GM18526 (cell line): ENCODE data around the gene SLCO1C1.

Experiments
- POLR2A ChIP-seq: IDR thresholded peaks from 3 replicates; pipeline ENCODE4 v1.6.1; 2011; ENCODE audit not compliant: insufficient read length; ENCODE audit errors: extremely low read depth

The SLCO1C1 gene

DNA sequence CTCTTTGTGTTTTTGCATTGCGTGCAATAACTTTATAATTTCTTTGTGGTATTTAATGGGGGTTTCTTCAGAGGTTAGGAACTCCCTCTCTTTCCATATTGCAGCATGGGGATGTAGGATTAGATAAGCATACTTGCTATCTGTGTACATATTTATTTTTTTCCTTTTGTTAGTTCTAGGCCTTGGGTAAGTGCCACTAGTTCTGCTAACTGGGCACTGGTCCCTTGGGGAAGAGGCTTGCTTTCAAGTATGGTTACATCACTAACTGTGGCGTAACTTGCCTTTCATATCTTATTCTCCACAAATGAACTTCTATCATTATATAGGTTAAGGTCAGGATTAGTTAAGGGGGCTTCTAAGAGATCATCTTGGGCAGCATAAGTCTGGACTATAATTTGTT lies 83.8 kb downstream of the SLCO1C1 start:
- no peak for TF ChIP-seq POLR2A

DNA sequence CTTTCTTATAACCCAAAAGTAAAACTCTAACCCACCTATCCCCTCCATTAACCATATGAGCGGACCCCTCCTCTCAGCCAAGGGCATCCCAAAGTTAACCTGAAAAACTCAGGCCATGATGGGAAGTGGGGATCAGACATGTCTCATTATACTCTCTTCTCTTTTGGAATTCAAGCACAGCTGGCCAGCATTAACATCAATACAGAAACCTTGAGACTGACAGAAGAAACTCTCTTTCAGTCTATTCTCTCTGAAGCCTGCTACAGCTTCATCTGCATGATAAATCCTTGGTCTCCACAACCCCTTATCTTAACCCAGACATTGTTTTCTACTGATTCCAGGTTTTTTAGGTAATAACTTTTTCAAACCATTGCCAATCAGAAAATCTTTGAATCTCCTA lies 97.8 kb downstream of the SLCO1C1 start:
- TF ChIP-seq POLR2A = no peak

DNA sequence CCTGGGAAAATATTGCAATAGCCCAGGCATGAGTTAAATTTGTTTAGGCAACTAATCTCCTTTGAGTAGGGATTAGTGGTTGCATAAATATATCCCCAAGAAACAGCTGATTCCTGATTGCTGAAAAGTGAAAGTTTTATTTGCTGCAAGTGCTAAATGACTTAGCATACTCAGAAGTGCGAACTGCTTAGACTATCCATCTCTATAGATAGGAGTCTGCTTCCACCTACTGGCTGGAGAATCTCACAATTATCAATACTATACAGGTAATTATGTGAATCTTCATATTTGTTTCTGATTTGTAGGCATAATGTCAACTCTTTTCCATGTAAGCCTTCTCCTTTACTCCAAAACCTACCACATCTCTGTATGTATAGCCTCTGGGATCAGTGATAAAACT lies 103.4 kb downstream of the SLCO1C1 start:
- TF ChIP-seq POLR2A = no peak

DNA sequence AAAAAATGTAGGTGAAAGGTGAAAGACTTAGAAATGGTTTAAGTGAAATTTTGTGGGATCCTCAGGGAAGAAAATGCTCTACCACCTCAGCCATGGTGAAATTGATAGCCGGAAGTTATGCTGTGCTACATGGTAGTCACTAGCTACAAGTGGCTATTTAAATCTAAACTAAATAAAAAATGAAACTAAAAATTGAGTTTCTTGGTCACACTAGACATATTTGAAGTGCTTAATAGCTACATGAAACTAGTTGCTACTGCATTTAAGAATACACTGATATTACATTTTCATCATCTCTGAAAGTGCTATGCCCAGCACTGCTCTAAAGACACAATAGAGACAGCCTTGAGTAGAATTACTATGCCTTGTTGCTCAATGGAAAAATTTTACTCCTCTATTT lies 105.0 kb downstream of the SLCO1C1 start:
- TF ChIP-seq POLR2A = no peak

DNA sequence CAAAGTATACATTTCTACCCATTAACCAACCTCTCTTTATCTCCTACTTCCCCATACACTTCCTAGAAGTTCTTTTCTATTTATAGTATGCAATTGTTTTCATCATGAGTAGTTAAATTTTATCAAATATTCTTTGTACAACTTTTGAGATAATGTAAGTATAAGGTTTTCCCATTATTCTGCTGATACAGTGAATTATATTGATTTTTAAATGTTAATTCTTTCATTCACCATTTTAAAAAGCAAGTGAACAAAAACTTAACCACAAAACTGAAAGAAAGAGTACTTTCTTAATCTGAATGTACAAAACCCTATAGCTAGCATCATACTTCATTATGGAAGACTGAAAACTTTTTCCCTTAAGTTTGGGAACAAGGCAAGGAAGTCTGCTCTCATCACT lies 105.9 kb downstream of the SLCO1C1 start:
- no peak for TF ChIP-seq POLR2A
